Smooth muscle cell (in vitro differentiated cells): ENCODE results near the gene SPPL2C. TPM values are rescaled to one million over a fixed set of nuclear protein-coding genes. Genes with fewer than 3 reads are reported as not detected.

Experiments
- DNase-seq: peaks from one replicate; lab custom pipeline; 2025; ENCODE audit not compliant: unreplicated experiment; lab: John Stamatoyannopoulos, UW
- H2AFZ ChIP-seq: fragments of 200-600 bp; sonication (generic); 2 replicates; pipeline ENCODE4 v1.6.0; 2016; ENCODE audit warnings: antibody characterized with exemption, low read depth, mild to moderate bottlenecking
- H3F3A ChIP-seq: fragments of 200-600 bp; sonication (generic); 2 replicates; pipeline ENCODE4 v1.6.0; 2017; ENCODE audit warnings: antibody characterized with exemption, low read depth
- H3K27ac ChIP-seq: fragments of 200-600 bp; sonication (generic); 2 replicates; pipeline ENCODE4 v1.5.1; 2016; ENCODE audit warnings: low read depth, mild to moderate bottlenecking
- H3K27me3 ChIP-seq: fragments of 200-600 bp; sonication (generic); 2 replicates; pipeline ENCODE4 v1.6.1; 2016; ENCODE audit warnings: low read depth, mild to moderate bottlenecking
- H3K36me3 ChIP-seq: fragments of 200-600 bp; sonication (generic); 2 replicates; pipeline ENCODE4 v1.5.1; 2016; ENCODE audit warnings: low read depth
- H3K4me1 ChIP-seq: fragments of 200-600 bp; sonication (generic); 2 replicates; pipeline ENCODE4 v1.5.1; 2016; ENCODE audit warnings: low read depth
- H3K4me2 ChIP-seq: fragments of 200-600 bp; sonication (generic); 2 replicates; pipeline ENCODE4 v1.6.0; 2016; ENCODE audit warnings: mild to moderate bottlenecking
- H3K4me3 ChIP-seq: fragments of 200-600 bp; sonication (generic); 2 replicates; pipeline ENCODE4 v1.5.1; 2016; ENCODE audit warnings: mild to moderate bottlenecking
- H3K79me2 ChIP-seq: fragments of 200-600 bp; sonication (generic); 2 replicates; pipeline ENCODE4 v1.6.0; 2016; ENCODE audit warnings: low read depth, mild to moderate bottlenecking
- H3K9ac ChIP-seq: fragments of 200-600 bp; sonication (generic); 2 replicates; pipeline ENCODE4 v1.6.0; 2016; ENCODE audit warnings: low read depth
- H3K9me3 ChIP-seq: fragments of 200-600 bp; sonication (generic); replicated peaks from 2 replicates; pipeline ENCODE4 v1.5.1; 2016; ENCODE audit warnings: low read depth
- H4K20me1 ChIP-seq: fragments of 200-600 bp; sonication (generic); 2 replicates; pipeline ENCODE4 v1.6.0; 2016; ENCODE audit warnings: low read depth
- CTCF ChIP-seq: fragments of 200-600 bp; sonication (generic); IDR thresholded peaks from 2 replicates; pipeline ENCODE4 v1.5.1; 2017; ENCODE audit warnings: borderline replicate concordance, mild to moderate bottlenecking, antibody characterized with exemption; ENCODE audit not compliant: insufficient read depth, poor library complexity, severe bottlenecking
- WGBS: methylation state at CpG from one replicate; pipeline ENCODE4 v1.1.7; 2016; ENCODE audit warnings: low lambda C conversion rate; 5-methylcytosine and 5-hydroxymethylcytosine counted together
- polyA plus RNA-seq: library from polyadenylated mRNA; unstranded; fragments of >200 nt; fragmentation: Nextera tagmentation; extraction: Ambion mirVana; gene quantifications from 2 replicates; pipeline ENCODE4 v1.2.1, GENCODE V29; 2016
- total RNA-seq: library from RNA; depleted of rRNA; stranded (reverse); fragments of >200 nt; gene quantifications from 2 replicates; pipeline ENCODE4 v1.2.3, GENCODE V29; 2014

The SPPL2C gene
- total and polyA plus RNA-seq, 2 experiments from 2014 or later = not detected

- Histone ChIP-seq H3K9me3 (no peaks in the 10 kb centered on the region), H3K9ac (no peak overlapping the region), H3F3A (no peaks in the 10 kb centered on the region), H3K27ac (no peak overlapping the region), H3K4me1 (no peaks in the 10 kb centered on the region), H3K4me2 (no peak overlapping the region), H3K79me2 (no peaks in the 10 kb centered on the region), H3K4me3 (no peak overlapping the region), H3K27me3 (peaks cover 12% of the 10 kb centered on the region), H3K36me3 (no peaks in the 10 kb centered on the region), H2AFZ (no peak overlapping the region), H4K20me1 (no peaks in the 10 kb centered on the region)
- no peak for TF ChIP-seq CTCF
- no peak for DNase-seq
- WGBS = 87% methylated on average over 10 of the region's 10 CpGs
Measured at GRCh38 chr17:45823598-45823997, 21.1 kb upstream of the SPPL2C start.

GRCh38 chr17:45824475-45824874 is 20.2 kb upstream of the SPPL2C start:
- no peaks in the 10 kb centered on the region for H3K9me3 ChIP-seq
- no peaks in the 10 kb centered on the region for H3F3A ChIP-seq
- no peaks in the 10 kb centered on the region for H3K79me2 ChIP-seq
- WGBS = 71% methylated on average over 7 of the region's 7 CpGs
- TF ChIP-seq CTCF = no peak
- H3K4me1 ChIP-seq = no peaks in the 10 kb centered on the region
- H3K27me3 ChIP-seq = peaks cover 12% of the 10 kb centered on the region
- H3K27ac ChIP-seq = no peak overlapping the region
- H3K36me3 ChIP-seq = no peaks in the 10 kb centered on the region
- no peak overlapping the region for H3K4me3 ChIP-seq
- no peak overlapping the region for H3K4me2 ChIP-seq
- H3K9ac ChIP-seq = no peak overlapping the region
- DNase-seq = no peak
- H2AFZ ChIP-seq = no peak overlapping the region
- H4K20me1 ChIP-seq = no peaks in the 10 kb centered on the region

- no peak overlapping the region for H3K4me2 ChIP-seq
- no peak overlapping the region for H3K27ac ChIP-seq
- no peaks in the 10 kb centered on the region for H3K36me3 ChIP-seq
- no peaks in the 10 kb centered on the region for H4K20me1 ChIP-seq
- H2AFZ ChIP-seq = no peak overlapping the region
- no peaks in the 10 kb centered on the region for H3K9me3 ChIP-seq
- no peak overlapping the region for H3K9ac ChIP-seq
- no peak for DNase-seq
- no peak overlapping the region for H3K4me3 ChIP-seq
- 92% methylated on average over 12 of the region's 13 CpGs for WGBS
- peaks cover 12% of the 10 kb centered on the region for H3K27me3 ChIP-seq
- no peak for TF ChIP-seq CTCF
- no peaks in the 10 kb centered on the region for H3F3A ChIP-seq
- no peaks in the 10 kb centered on the region for H3K79me2 ChIP-seq
- no peaks in the 10 kb centered on the region for H3K4me1 ChIP-seq
Measured at GRCh38 chr17:45824901-45825492, 19.7 kb upstream of the SPPL2C start.

GRCh38 chr17:45825792-45826191 is 18.9 kb upstream of the SPPL2C start:
- no peaks in the 10 kb centered on the region for H3K36me3 ChIP-seq
- no peaks in the 10 kb centered on the region for H3K9me3 ChIP-seq
- no peak overlapping the region for H3K27ac ChIP-seq
- H3K9ac ChIP-seq = no peak overlapping the region
- H3K4me2 ChIP-seq = no peak overlapping the region
- no peaks in the 10 kb centered on the region for H3K4me1 ChIP-seq
- no peak overlapping the region for H2AFZ ChIP-seq
- no peak for TF ChIP-seq CTCF
- no peaks in the 10 kb centered on the region for H4K20me1 ChIP-seq
- peaks cover 12% of the 10 kb centered on the region for H3K27me3 ChIP-seq
- 82% methylated on average over 14 of the region's 14 CpGs for WGBS
- no peaks in the 10 kb centered on the region for H3K79me2 ChIP-seq
- no peak for DNase-seq
- H3F3A ChIP-seq = no peaks in the 10 kb centered on the region
- no peak overlapping the region for H3K4me3 ChIP-seq
